ENCODE measurements around the gene LMBR1.

LMBR1 gene

DNA sequence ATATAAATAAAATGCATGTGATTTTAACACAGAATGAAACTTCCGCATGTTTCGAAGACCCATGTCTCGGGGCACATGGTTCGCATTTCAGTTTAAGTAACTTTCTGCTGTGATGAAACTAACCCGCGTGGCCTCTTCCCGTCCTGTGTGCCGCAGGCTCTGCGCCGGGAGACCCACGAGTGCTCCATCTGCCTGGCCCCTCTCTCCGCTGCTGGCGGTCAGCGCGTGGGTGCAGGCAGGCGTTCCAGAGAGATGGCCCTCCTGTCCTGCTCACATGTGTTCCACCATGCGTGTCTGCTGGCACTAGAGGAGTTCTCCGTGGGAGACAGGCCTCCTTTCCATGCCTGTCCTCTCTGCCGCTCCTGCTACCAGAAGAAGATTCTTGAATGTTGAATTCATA lies 216.7 kb downstream of the LMBR1 start:
- no peak for DNase-seq
- intact Hi-C loops (cut with DNase I) = no loop called here

DNA sequence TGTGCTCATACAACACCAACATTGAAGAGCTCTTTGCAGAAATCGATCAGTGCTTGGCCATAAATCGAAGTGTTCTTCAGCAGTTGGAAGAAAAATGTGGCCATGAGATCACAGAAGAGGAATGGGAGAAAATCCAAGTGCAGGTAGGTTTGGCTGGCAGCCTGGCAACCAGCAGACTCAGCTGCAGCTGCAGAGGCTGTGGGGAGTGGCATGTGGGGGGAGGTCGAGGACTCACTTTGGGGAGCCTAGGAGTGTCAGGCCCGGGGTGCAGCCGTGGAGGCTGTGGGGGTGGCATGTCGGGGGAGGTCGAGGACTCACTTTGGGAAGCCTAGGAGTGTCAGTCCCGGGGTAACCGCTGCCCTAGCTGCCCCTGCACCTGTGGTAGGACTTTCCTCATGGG lies 217.3 kb downstream of the LMBR1 start:
- peak in 39 of 42 donors; percentile 6 to 80 (median 50) for DNase-seq
- intact Hi-C loops (cut with DNase I) = no loop called here

DNA sequence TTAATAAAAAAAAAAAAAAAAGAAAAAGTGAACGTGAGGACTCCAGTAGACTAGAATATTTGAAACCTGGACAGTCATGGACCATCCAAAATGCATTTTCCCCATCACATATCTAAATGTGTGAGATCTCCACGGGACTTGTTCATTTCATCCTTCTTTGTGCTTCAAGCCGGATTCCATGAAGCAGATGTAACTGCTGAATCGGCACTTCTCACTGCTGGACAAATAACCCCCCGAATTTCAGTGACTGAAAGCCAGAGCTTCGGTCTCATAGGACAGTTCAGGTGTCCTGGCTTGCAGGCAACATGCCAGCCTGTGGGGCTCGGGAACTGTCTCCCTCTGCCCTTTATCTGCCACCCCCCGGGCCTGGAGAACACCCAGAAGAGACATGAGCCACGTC lies 219.1 kb downstream of the LMBR1 start:
- DNase-seq = no peak
- intact Hi-C loops (cut with DNase I) = no loop called here

DNA sequence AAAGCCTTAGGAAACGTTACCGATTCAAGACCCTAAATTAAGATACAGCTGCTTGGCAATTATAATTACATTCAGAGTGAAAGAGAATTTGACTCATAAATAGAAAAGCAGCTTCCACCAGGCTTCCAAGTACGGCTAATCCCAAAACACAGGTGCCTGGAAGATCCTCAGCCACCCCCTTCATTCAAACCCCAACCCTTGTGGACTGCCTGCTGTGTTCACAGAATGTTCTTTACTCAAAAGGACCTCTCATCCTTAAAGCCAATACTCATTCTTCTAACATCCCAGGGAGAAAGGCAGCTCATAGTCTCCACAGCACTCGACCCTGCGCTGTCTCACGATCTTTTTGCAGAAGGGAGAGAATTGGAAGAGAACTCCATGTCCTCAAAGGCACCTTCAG lies 219.5 kb downstream of the LMBR1 start:
- intact Hi-C loops (cut with DNase I) = no loop called here
- DNase-seq = no peak

DNA sequence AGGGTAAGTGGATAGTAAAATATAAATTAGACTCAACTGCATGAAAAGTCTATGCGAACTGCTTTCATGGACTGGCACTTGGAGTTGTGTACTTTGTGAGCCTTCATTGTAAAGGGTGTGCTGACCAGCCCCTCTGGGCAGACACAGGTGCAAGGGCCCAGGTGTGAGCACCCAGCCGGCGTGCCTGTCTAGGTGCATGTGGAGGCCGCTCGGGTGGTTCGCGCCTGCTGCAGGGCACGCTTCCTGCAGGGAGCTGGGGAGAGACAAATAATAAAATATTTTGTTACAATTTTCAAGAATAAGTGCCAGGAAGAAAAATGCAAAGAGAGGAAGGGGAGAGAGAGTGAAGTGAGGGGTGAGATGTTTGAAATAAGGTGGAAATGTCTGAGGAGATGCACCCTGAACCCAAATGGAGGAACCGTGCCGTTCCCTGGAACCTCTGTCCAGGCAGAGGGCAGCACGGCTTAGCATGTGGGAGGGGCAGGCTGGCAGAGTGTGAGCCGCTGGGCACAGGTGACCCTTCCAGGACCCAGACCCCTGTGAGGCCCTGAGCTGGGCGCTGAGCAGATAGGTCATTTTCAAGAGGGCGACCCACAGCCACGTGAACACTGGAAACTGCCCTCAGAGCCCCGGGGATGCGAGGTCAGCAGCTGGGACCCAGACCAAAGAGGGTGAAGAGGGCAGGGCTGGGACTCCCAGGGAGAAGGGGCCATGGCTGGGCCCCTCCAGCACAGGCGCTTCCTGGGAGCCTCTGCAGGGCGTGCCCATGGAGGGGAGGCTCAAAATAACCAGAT lies 223.8 kb downstream of the LMBR1 start:
- intact Hi-C loops (cut with DNase I) = no loop called here

DNA sequence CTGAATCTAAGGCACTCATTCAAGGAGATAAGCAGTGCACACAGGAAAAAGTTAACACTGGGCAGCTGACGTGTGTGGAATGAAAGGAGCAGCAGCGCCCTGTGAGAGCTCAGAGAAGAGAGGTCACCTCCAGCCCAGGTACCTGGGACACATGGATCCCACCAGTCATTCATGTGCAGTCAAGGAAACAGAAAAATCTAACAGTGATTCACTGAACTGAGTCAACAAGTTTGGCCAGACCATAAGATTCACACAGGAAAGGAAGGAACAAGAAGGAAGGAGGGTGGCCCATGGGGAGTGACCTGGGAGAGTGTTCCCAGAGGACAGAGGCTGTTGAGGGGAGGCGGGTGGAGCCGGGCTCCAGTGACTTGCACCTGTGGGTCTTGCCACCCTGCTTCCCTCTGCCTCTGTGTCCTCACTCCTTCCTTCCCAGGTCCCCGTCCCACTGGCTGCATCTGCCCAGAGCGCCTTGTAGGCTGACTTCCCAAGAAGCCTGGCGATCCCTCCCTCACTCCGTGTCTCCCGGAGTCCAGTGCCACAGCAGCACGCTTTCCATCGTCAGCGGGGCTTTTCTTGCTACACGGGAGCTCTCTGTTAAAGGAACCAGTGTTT lies 224.7 kb downstream of the LMBR1 start:
- DNase-seq = no peak
- intact Hi-C loops (cut with DNase I) = no loop called here

More for the DNA sequence above, 223.8 kb downstream of the LMBR1 start:
- DNase-seq = no peak

DNA sequence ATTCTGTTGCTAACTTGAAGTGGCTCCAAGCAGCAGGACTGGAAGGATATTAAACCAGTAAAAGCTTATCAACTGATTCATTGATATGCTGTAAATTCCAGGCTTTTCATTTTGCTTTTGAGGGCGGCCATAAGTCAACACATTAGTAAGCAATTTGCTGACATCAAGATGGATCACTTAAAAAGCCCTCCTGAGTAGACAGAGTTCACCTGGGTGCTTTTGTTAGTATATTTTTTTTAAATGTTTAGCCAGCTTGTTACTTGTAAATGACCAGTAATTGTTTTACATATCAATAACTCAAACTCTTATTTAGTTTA lies 225.9 kb downstream of the LMBR1 start:
- no peak for DNase-seq
- intact Hi-C loops (cut with DNase I) = no loop called here

DNA sequence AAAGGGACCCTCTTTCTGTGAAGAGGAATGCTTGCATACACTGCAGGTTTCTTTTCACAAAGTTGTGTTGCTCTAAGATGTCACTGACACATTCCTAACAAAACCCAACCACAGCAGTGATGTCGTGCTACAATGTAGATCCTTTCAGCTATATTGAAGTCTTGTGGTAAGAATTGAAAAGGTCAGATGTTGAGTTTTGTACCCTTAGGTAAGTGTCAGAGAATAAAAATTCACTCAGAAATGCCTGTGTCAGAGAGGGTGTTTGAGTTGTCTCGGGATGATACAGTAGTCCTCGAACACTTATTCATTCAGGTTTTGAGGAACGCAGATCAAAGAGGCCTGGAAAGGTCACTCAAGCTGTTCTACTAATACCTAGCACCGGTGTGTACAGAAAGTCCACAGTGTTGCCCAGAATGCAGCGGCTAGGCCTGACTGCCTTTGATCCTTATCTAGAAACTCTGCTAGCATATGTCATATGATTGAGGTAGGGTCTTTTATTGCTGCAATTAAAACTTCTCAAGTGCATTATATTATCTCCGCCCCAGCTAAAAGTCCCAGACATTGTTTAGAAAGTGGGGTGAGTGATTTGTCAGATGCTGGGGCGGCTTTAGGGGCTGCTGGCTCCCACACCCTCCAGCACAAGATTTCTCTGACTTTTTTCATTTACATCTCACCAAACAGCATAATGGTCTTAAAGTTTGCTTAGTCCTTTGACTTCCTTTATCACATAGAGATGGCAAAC lies 226.4 kb downstream of the LMBR1 start:
- intact Hi-C loops (cut with DNase I) = no loop called here

DNA sequence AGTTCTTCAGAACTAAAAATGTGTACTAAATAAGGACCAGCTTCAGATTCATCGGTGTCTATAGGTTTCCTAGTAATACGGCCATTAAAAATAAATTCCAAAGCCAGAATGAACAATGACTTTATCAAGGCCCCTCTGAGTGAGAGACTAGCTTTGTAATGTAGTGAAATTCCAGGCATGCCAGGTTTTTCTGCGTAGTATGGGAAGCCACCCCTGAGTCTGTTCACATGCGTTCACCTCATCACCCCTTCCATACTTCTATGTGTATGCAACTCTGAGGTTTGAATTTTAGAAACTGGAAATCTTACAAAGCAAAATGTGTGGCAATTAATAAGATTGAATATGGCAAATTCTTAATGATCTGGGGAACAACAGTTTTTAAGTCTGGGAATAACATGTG lies 227.9 kb downstream of the LMBR1 start:
- intact Hi-C loops (cut with DNase I) = no loop called here
- DNase-seq = no peak

More for the DNA sequence above, 226.4 kb downstream of the LMBR1 start:
- no peak for DNase-seq

DNA sequence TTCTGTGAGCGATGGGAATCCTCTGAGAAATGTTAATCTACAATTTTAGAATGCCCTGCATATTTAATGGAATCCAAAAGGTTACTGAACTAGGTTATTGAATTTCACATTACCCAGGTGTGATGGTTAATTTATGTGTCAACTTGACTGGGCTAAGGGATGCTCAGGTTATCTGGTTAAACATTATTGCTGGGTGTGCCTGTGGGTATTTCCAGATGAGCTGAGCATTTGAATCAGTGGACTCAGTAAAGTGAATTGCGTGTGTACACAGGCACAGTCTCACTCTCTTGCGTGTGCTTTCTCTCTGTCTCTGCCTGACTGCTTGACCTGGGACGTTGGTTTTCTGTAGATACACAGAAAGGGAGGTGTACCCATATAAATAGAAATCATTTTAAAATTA lies 230.7 kb downstream of the LMBR1 start:
- DNase-seq = no peak
- intact Hi-C loops (cut with DNase I) = no loop called here

DNA sequence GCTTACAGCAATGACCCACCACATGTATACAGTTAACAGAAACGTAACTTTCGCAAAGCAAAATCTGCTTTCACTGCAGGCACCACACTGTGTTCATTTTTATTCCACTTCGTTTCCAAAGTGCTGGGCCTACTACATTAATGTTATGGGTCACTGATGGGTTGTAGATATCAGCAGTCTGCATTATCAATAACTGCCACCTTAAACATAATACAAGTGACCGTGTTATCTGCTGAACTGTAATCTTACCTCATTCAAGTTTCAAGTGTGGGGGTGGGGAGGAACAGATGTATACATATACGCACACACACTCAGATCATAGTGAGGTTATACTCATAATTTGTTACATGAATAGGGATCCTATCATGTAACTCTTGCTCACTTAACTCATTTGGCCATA lies 231.3 kb downstream of the LMBR1 start:
- DNase-seq = no peak
- intact Hi-C loops (cut with DNase I) = no loop called here

DNA sequence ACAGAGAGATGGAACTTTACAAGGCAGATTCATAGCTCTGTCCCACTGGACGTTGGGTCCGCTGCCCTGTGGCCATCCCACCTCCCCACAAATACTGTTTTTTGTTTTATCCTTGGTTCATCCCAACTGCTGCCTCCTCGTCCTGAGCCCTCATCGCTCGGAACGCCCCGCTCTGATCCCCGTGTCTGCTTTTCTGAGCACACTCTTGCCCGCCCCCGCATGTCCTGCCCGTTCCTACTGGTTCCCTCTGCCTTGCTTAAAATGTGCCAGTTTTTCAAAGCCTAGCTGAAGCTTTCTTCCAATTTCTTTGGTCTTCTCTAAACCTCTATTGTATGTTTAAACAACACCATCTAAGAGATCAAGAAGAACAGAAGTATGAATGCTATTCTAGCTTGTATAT lies 233.0 kb downstream of the LMBR1 start:
- peak in 25 of 42 donors; percentile 12 to 69 (median 42) for DNase-seq
- intact Hi-C loops (cut with DNase I) = no loop called here

DNA sequence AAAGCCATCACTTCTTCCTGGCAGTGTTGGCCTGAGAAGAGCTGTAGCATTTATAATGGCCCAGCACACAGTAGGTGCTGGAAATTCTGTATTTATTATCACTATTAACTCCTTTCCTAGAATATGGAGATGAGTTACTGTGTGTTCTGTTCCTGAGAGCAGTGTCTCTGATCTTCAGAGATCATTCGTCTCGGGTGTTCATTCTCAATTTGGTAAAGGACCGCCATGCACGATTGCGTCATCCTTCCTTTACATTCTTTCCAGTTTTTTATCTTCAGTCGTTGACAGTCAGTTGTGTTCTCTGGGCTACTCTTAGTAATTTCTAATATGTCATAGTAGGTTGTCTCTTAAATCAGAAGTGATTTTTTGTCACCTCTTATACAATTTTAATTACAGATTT lies 233.8 kb downstream of the LMBR1 start:
- intact Hi-C loops (cut with DNase I) = no loop called here
- DNase-seq = no peak

DNA sequence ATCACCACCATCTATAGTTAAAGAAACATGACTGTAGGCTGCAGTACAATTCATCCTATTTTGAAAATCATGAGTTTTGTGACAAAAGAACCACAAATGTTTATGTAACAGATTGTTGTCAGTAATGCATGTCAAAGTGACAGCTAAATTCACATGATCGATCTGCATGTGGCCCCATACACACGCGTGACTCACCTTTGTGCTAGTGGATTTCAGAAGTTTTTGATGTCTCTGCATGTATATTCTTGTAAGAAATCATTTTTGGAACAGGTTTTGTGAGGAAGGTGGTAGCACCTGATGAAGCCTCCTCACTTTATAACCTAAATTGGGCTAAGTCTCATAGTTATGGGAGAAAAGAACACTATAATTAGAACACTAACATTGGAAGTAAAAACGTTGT lies 235.3 kb downstream of the LMBR1 start:
- no peak for DNase-seq
- intact Hi-C loops (cut with DNase I) = no loop called here

DNA sequence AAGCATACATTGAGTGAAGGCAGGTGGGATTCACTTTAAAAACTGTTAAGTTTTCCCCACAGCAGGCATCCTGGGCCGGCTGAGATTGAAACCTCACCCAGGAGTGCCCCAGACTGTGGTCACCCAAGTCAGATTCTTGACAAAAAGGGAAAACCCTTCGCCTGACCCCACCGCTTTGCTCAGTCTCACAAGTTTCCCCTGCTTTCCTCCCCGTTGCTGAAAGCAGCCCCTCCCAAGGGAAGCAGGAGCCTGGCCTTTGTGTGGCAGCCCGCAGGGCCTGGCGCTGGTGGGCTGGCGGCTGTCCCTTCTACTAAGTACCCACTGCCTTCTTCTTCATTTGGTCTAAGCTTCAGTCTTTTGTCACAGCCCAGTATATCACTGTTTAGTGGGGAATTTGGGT lies 236.4 kb downstream of the LMBR1 start:
- DNase-seq = no peak
- intact Hi-C loops (cut with DNase I) = no loop called here

DNA sequence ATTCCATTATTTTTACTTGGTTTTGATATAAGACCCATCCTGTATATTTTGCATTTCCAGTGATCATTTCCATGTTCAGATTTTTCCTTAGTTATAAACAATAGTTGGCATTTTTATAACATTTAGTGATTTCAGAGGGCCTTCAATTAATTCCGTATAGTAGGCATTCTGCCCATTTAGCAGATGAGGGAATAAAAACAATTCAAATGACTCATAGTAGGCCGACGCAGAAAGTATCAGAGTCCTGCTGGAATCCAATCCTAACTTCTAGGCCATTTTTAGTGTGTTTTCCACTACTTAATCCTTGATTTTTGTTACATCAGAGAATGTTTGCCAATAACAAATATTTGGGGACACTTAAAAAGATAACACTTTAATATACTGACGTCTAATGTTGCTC lies 237.0 kb downstream of the LMBR1 start:
- no peak for DNase-seq
- intact Hi-C loops (cut with DNase I) = no loop called here

DNA sequence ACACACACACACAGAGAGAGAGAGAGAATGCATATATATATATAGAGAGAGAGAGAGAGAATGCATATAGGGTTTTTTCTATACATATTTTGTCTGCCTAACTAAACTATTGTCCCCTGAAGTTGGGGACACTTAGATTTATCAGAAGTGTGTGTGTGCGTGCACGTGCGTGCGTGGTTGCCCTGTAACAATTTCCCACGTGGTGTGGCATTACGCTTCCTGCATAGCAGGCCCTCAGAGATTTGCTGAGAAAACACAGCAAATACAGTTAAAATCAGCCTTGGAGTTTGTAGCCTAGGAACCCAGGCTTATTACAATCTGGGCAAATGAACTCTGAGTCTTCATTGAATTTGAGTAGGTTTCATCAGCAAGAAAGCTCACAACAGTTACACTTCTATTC lies 237.7 kb downstream of the LMBR1 start:
- intact Hi-C loops (cut with DNase I) = no loop called here

DNA sequence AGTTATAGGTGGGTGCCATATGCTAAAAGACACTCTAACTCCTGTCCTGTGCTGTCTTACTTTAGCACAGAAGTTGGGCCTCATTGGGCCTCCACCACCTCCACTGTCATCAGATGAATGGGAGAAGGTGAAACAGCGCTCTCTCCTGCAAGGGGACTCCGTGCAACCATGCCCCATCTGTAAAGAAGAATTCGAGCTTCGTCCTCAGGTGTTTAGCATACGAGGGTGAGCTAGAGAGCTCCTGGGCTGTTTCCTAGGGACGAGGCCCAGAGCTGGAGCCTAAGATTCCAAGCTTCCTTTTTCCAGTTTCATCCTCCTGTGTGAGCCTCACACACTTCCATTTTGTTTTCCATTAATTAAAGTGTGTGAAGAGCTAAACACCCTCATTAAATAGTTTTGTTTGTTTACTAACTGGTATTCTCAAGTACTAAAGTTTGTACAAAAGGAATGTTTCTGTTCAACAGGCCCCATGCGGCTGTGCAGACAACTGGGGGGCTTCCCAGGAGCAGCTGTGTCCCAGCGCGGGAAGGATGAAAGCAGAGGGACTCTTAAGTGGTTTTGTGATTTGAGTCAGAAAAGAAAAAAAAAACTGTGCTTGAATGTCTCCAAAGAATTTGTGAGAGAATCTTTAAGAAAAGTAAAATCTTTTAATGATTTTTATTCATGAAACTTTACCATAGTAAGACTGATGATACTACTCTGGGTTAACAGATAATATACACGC lies 238.3 kb downstream of the LMBR1 start:
- intact Hi-C loops (cut with DNase I) = no loop called here
- no peak for DNase-seq

More for the DNA sequence above, 237.7 kb downstream of the LMBR1 start:
- no peak for DNase-seq

DNA sequence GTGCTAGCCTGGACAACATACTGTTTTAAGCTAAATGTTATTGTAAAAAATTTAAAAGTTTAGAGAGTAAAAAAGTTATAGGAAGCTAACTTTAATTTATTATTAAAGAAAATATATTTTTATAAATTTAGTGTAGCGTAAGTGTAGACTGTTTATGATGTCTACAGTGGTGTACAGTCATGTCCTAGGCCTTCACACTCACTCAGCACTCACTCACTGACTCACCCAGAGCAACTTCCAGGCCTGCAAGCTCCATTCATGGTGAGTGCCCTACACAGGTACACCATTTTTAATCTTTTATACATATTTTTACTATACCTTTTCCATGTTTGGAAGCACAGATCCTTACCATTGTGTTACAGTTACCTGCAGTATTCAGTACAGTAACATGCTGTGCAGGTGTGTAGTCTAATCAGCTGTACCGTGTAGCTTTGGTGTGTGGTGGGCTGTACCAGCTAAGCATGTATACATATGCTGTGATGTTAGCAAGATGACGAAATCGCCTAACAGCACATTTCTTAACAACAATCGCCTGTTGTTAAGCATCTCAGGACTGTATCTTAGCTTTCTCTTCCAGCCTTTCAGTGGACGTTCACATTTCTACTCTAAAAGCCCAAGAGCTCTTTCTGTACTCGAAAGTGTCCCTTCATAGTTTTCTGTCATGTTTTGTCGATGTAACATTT lies 240.0 kb downstream of the LMBR1 start:
- intact Hi-C loops (cut with DNase I) = no loop called here
- no peak for DNase-seq
